Loucy (cell line): ENCODE results near the gene CC2D2A.

Experiments
- H2AFZ ChIP-seq: fragments of 200-600 bp; sonication (generic); 2 replicates; pipeline ENCODE4 v1.6.0; 2016; ENCODE audit warnings: antibody characterized with exemption, mild to moderate bottlenecking, low read length, moderate library complexity
- H3F3A ChIP-seq: fragments of 200-600 bp; 2 replicates; pipeline ENCODE4 v1.6.0; 2016; ENCODE audit warnings: antibody characterized with exemption, low read depth, mild to moderate bottlenecking
- H3K27me3 ChIP-seq: fragments of 200-600 bp; sonication (generic); 2 replicates; pipeline ENCODE4 v1.6.1; 2014; ENCODE audit warnings: low read length, mild to moderate bottlenecking; ENCODE audit not compliant: insufficient read depth, poor library complexity, severe bottlenecking
- H3K36me3 ChIP-seq: fragments of 200-600 bp; sonication (generic); 2 replicates; pipeline ENCODE4 v1.6.1; 2016; ENCODE audit warnings: low read length; ENCODE audit not compliant: insufficient read depth
- H3K4me1 ChIP-seq: fragments of 200-600 bp; sonication (generic); 2 replicates; pipeline ENCODE4 v1.5.1; 2014; ENCODE audit warnings: low read length, mild to moderate bottlenecking; ENCODE audit not compliant: insufficient read depth, poor library complexity, severe bottlenecking
- H3K4me2 ChIP-seq: fragments of 200-600 bp; sonication (generic); 2 replicates; pipeline ENCODE4 v1.6.0; 2014; ENCODE audit warnings: antibody characterized with exemption, low read length, low read depth, mild to moderate bottlenecking; ENCODE audit not compliant: poor library complexity, severe bottlenecking
- H3K4me3 ChIP-seq: fragments of 200-600 bp; sonication (generic); 2 replicates; pipeline ENCODE4 v1.5.1; 2014; ENCODE audit warnings: low read length, mild to moderate bottlenecking, mixed read lengths; ENCODE audit not compliant: poor library complexity, severe bottlenecking
- H3K79me2 ChIP-seq: fragments of 200-600 bp; sonication (generic); 2 replicates; pipeline ENCODE4 v1.6.1; 2014; ENCODE audit warnings: low read length; ENCODE audit not compliant: insufficient read depth
- H3K9ac ChIP-seq: fragments of 200-600 bp; sonication (generic); 2 replicates; pipeline ENCODE4 v1.6.0; 2014; ENCODE audit warnings: mild to moderate bottlenecking, low read depth, low read length, moderate library complexity; ENCODE audit not compliant: poor library complexity, severe bottlenecking
- H3K9me2 ChIP-seq: fragments of 200-600 bp; sonication (generic); replicated peaks from 2 replicates; pipeline ENCODE4 v1.6.1; 2016; ENCODE audit warnings: low read depth, low read length, mixed read lengths
- H3K9me3 ChIP-seq: fragments of 200-600 bp; sonication (generic); 2 replicates; pipeline ENCODE4 v1.6.1; 2014; ENCODE audit warnings: mild to moderate bottlenecking, antibody characterized with exemption, low read length, low read depth; ENCODE audit not compliant: insufficient read depth
- H4K20me1 ChIP-seq: fragments of 200-600 bp; sonication (generic); 2 replicates; pipeline ENCODE4 v1.6.0; 2014; ENCODE audit warnings: antibody characterized with exemption, low read length, mild to moderate bottlenecking; ENCODE audit not compliant: insufficient read depth, poor library complexity, severe bottlenecking
- CTCF ChIP-seq: fragments of 200-600 bp; sonication (generic); conservative IDR thresholded peaks from 2 replicates; pipeline ENCODE4 v1.5.1; 2014; ENCODE audit warnings: mild to moderate bottlenecking, antibody characterized with exemption, low read length
- EZH2phosphoT487 ChIP-seq: fragments of 200-600 bp; IDR thresholded peaks from 2 replicates; pipeline ENCODE4 v1.6.1; 2018; ENCODE audit warnings: antibody characterized with exemption, mild to moderate bottlenecking, moderate library complexity, borderline replicate concordance

The CC2D2A gene

GRCh38 chr4:15533817-15534216, 64.1 kb downstream of the CC2D2A start:
- H3K9me3 ChIP-seq = no peaks in the 10 kb centered on the region
- H3K9me2 ChIP-seq = no peaks in the 10 kb centered on the region
- H3F3A ChIP-seq = no peaks in the 10 kb centered on the region
- no peaks in the 10 kb centered on the region for H3K4me1 ChIP-seq
- H3K27me3 ChIP-seq = no peaks in the 10 kb centered on the region
- H4K20me1 ChIP-seq = no peaks in the 10 kb centered on the region
- H2AFZ ChIP-seq = no peak overlapping the region
- no peaks in the 10 kb centered on the region for H3K36me3 ChIP-seq
- H3K79me2 ChIP-seq = no peaks in the 10 kb centered on the region
- H3K4me3 ChIP-seq = no peak overlapping the region
- H3K9ac ChIP-seq = no peak overlapping the region
- H3K4me2 ChIP-seq = no peak overlapping the region
- no peak for TF ChIP-seq CTCF
- no peak for TF ChIP-seq EZH2phosphoT487

DNA sequence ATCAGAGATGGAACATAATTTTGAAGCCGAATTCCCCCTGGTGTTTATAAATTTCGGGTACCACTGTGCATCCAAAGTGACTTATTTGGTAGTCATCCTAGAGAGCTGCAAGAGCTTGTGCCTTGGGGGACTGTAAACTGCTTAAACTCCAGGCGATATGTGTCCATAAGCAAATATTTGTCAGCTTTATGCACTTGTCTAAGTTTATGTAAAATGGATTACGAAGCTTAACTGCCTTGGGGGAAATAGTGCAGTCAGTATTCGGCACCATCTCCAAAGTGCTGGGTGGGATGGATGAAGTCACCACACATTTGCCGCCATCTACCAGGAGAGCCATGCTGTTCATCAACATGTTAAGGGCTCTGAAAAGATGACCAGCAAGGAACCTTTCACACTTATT, 65.9 kb downstream of the CC2D2A start:
- TF ChIP-seq CTCF (no peak), EZH2phosphoT487 (no peak)
- H3K36me3 ChIP-seq = no peaks in the 10 kb centered on the region

GRCh38 chr4:15536552-15537499, 67.1 kb downstream of the CC2D2A start:
- Histone ChIP-seq H3K36me3 (no peaks in the 10 kb centered on the region), H3K4me1 (no peaks in the 10 kb centered on the region), H3F3A (no peaks in the 10 kb centered on the region), H3K4me2 (no peak overlapping the region), H3K79me2 (no peaks in the 10 kb centered on the region), H3K9me2 (no peaks in the 10 kb centered on the region), H3K9ac (no peak overlapping the region), H2AFZ (no peak overlapping the region), H3K27me3 (no peaks in the 10 kb centered on the region), H3K4me3 (no peak overlapping the region), H3K9me3 (no peaks in the 10 kb centered on the region), H4K20me1 (no peaks in the 10 kb centered on the region)
- TF ChIP-seq CTCF = no peak
- TF ChIP-seq EZH2phosphoT487 = no peak

More for the DNA sequence above, 65.9 kb downstream of the CC2D2A start:
- Histone ChIP-seq H2AFZ (no peak overlapping the region), H3F3A (no peaks in the 10 kb centered on the region), H4K20me1 (no peaks in the 10 kb centered on the region), H3K27me3 (no peaks in the 10 kb centered on the region), H3K4me1 (no peaks in the 10 kb centered on the region), H3K4me3 (no peak overlapping the region), H3K9ac (no peak overlapping the region), H3K79me2 (no peaks in the 10 kb centered on the region), H3K9me2 (no peaks in the 10 kb centered on the region), H3K9me3 (no peaks in the 10 kb centered on the region), H3K4me2 (no peak overlapping the region)
